HG03565 (cell line): Measurements from ENCODE around the gene RBBP4.

Experiments used
- ATAC-seq: cut with Tn5 transposase; IDR thresholded peaks from one replicate; pipeline ENCODE4 v1.9.1; 2021; ENCODE audit warnings: mild to moderate bottlenecking, moderate library complexity; ENCODE audit not compliant: unreplicated experiment

The RBBP4 gene

GRCh38 chr1:32717503-32717902 is 66.5 kb downstream of the RBBP4 start:
- no peak for ATAC-seq

GRCh38 chr1:32718036-32718435 is 67.0 kb downstream of the RBBP4 start:
- ATAC-seq, result no peak

GRCh38 chr1:32718527-32718926 is 67.5 kb downstream of the RBBP4 start:
- no peak for ATAC-seq

- ATAC-seq, result no peak
Measured at GRCh38 chr1:32719681-32720275, 68.8 kb downstream of the RBBP4 start.

- no peak for ATAC-seq
Measured at GRCh38 chr1:32724678-32725614, 73.9 kb downstream of the RBBP4 start.

GRCh38 chr1:32725615-32725982 is 74.6 kb downstream of the RBBP4 start:
- no peak for ATAC-seq

GRCh38 chr1:32727876-32728275 is 76.9 kb downstream of the RBBP4 start:
- no peak for ATAC-seq

GRCh38 chr1:32728413-32729077 is 77.5 kb downstream of the RBBP4 start:
- ATAC-seq, result no peak

GRCh38 chr1:32729254-32730046 is 78.4 kb downstream of the RBBP4 start:
- no peak for ATAC-seq

- ATAC-seq, result no peak
Measured at GRCh38 chr1:32733582-32734321, 82.7 kb downstream of the RBBP4 start.
